Transverse colon (tissue), 4 donors: ENCODE results near the gene HSDL2. TPM values are rescaled to one million over a fixed set of nuclear protein-coding genes. Genes with fewer than 3 reads are reported as not detected.

Experiments
- DNase-seq: peaks from one replicate; pipeline ENCODE4 v3.0.0-alpha.2; 2019
- H3K27ac ChIP-seq, 4 donors: fragments of 200-600 bp; sonication (generic); 2 replicates each; pipeline ENCODE4 v1.5.1; 2016 to 2018; ENCODE audit warnings: inconsistent platforms in 4 of 4
- H3K27me3 ChIP-seq: fragments of 200-600 bp; sonication (generic); 2 replicates; pipeline ENCODE4 v1.5.1; 2017; ENCODE audit warnings: inconsistent platforms
- H3K36me3 ChIP-seq, 4 donors: fragments of 200-600 bp; sonication (generic); 2 replicates each; pipeline ENCODE4 v1.5.1; 2017 to 2019; ENCODE audit warnings: inconsistent platforms in 4 of 4
- H3K4me1 ChIP-seq, 4 donors: fragments of 200-600 bp; sonication (generic); 2 replicates each; pipeline ENCODE4 v1.5.1; 2017 to 2020; ENCODE audit warnings: inconsistent platforms in 4 of 4
- H3K4me3 ChIP-seq, 4 donors: fragments of 200-600 bp; sonication (generic); 1 replicate in 1 of 4; 2 replicates in 3 of 4; pipeline versions ENCODE4 v1.5.1 to v1.6.1; 2017 to 2019; ENCODE audit warnings: inconsistent platforms in 4 of 4
- H3K9me3 ChIP-seq, 2 donors: fragments of 200-600 bp; sonication (generic); 2 replicates each; pipeline ENCODE4 v1.5.1; 2017 to 2019; ENCODE audit warnings: inconsistent platforms in 2 of 2
- EP300 ChIP-seq: sonication (generic); formaldehyde crosslinking; IDR thresholded peaks from one replicate; pipeline ENCODE4 v1.6.1; 2017; ENCODE audit warnings: antibody characterized with exemption, low read depth
- POLR2A ChIP-seq: fragments of 450-650 bp; IDR thresholded peaks from one replicate; pipeline ENCODE4 v1.6.1; 2016; ENCODE audit warnings: antibody characterized with exemption, mild to moderate bottlenecking, moderate library complexity
- POLR2AphosphoS5 ChIP-seq, 3 donors: sonication (generic); formaldehyde crosslinking; IDR thresholded peaks; one replicate each; pipeline ENCODE4 v1.6.1; 2016; ENCODE audit warnings: antibody characterized with exemption in 3 of 3
- WGBS, 2 donors: methylation state at CpG; one replicate each; pipeline ENCODE4 v1.1.5; 2018; ENCODE audit warnings: low coverage in 1 of 2; 5-methylcytosine and 5-hydroxymethylcytosine counted together
- in situ Hi-C, 4 donors: fragments of 200-750 bp; cut with MboI; loops; one replicate each; pipeline versions ENCODE4 v1.15.0 to v1.15.1; 2017; ENCODE audit warnings: low sequenced_read_pairs in 3 of 4, low pct_ligation_motif_present in 1 of 4, low pct_unique_long_range_greater_than_20kb in 1 of 4
- intact Hi-C: fragments of 100-400 bp; cut with DNase I; formaldehyde crosslinking; loops from one replicate; pipeline ENCODE4 v1.15.1; 2023; ENCODE audit warnings: low total_unique reads
- total RNA-seq, 4 donors: library from RNA; depleted of rRNA; stranded (reverse); fragments of >200 nt; gene quantifications; one replicate each; pipeline ENCODE4 v1.1.0, GENCODE V29; 2016
- TF ChIP-seq, protein P1 (sequence below), 5 experiments: fragments of 200-600 bp in 3 of 5; fragments of 450-650 bp in 2 of 5; sonication (generic) in 3 of 5; IDR thresholded peaks; 1 replicate in 2 of 5; 2 replicates in 3 of 5; pipeline ENCODE4 v1.5.1; 2016 to 2017; ENCODE audit warnings: antibody characterized with exemption in 5 of 5, inconsistent platforms in 3 of 5, mild to moderate bottlenecking in 2 of 5, moderate library complexity in 1 of 5

Gene HSDL2
- total RNA-seq, 4 donors from 2014 or later = 24.9 to 46.4 (median 28.8) TPM

DNA sequence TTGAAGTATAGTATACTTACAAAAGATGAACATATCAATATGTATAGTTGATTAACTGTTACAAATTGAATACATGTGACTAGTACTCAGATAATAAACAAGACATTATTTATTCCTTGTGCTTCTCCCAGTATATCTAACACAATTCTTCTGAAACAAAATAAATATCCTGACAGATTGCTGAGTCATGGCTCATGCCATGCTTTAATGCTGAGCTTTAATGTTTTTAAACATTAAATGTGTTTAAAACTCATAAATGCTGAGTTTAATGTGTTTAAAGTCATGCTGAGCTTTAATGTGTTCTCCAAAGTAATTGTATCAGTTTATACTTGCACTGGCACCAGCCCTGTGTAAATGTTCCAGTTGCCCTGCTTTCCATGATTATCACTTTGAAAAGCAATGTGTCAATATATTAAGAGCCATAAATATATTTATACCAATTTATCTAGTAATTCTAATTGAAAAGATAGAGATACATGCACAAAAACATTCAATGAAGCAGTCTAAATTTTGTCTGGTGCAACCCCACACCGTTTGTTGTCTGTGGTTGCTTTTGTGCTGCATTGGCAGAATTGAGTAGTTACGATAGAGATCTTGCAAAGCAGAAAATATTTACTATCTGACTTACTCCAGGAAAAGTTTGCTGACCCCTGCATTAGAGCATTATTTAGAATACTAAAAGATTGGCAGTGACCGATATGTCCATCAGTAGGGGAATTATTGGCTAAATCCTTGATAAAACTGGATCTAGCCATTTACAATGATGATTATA is 122.5 kb downstream of the HSDL2 start:
- Histone ChIP-seq H3K27ac (no peak overlapping the region), H3K36me3 (no peaks in the 10 kb centered on the region), H3K4me3 (no peak overlapping the region), H3K4me1 (peaks cover 0 to 18% (median 3%) of the 10 kb centered on the region in 4 donors), H3K27me3 (no peaks in the 10 kb centered on the region), H3K9me3 (no peaks in the 10 kb centered on the region)
- TF ChIP-seq, protein P1, sequence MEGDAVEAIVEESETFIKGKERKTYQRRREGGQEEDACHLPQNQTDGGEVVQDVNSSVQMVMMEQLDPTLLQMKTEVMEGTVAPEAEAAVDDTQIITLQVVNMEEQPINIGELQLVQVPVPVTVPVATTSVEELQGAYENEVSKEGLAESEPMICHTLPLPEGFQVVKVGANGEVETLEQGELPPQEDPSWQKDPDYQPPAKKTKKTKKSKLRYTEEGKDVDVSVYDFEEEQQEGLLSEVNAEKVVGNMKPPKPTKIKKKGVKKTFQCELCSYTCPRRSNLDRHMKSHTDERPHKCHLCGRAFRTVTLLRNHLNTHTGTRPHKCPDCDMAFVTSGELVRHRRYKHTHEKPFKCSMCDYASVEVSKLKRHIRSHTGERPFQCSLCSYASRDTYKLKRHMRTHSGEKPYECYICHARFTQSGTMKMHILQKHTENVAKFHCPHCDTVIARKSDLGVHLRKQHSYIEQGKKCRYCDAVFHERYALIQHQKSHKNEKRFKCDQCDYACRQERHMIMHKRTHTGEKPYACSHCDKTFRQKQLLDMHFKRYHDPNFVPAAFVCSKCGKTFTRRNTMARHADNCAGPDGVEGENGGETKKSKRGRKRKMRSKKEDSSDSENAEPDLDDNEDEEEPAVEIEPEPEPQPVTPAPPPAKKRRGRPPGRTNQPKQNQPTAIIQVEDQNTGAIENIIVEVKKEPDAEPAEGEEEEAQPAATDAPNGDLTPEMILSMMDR (IDR thresholded peaks at IDR 0.05) = no peak
- intact Hi-C loops (no loop called here), in situ Hi-C loops (no loop called here)
- 85 to 86% methylated on average over 3 of the region's 3 CpGs for WGBS, 2 donors
- no peak for DNase-seq

DNA sequence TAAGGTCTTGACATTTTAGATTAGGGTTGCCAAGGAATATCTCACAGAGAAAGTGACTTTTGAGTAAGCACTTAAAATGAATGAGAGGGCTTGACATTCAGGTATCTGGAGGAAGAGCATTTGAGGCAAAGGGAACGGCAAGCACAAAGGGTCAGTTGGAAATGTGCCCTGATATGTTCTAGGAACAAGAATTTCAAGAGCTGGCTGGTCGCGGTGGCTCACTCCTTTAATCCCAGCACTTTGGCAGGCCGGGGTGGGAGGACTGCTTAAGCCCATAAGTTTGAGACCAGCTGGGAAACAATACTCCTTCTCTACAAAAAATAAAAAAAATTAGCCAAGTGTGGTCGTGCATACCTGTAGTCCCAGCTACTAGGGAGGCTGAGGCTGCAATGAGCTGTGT is 123.3 kb downstream of the HSDL2 start:
- intact Hi-C loops (no loop called here), in situ Hi-C loops (no loop called here)
- no peaks in the 10 kb centered on the region for H3K36me3 ChIP-seq
- DNase-seq = no peak
- 64 to 73% methylated on average over 3 to 5 of the region's 5 CpGs for WGBS, 2 donors
- peaks cover 0 to 20% (median 3%) of the 10 kb centered on the region in 4 donors for H3K4me1 ChIP-seq
- H3K9me3 ChIP-seq = no peaks in the 10 kb centered on the region
- H3K27me3 ChIP-seq = no peaks in the 10 kb centered on the region
- TF ChIP-seq POLR2AphosphoS5 (IDR thresholded peaks at IDR 0.05) = no peak
- TF ChIP-seq, protein P1 (IDR thresholded peaks at IDR 0.05) = no peak
- TF ChIP-seq POLR2A = no peak
- TF ChIP-seq EP300 = no peak
- H3K4me3 ChIP-seq = no peak overlapping the region
- no peak overlapping the region for H3K27ac ChIP-seq

- Histone ChIP-seq H3K4me3 (no peak overlapping the region), H3K9me3 (no peaks in the 10 kb centered on the region), H3K27ac (peak overlapping the region in 1 of 4 donors; percentile 9), H3K4me1 (peaks cover 0 to 20% (median 3%) of the 10 kb centered on the region in 4 donors), H3K27me3 (no peaks in the 10 kb centered on the region), H3K36me3 (no peaks in the 10 kb centered on the region)
- intact Hi-C loops = no loop called here
- TF ChIP-seq EP300 (no peak), POLR2A (no peak)
- TF ChIP-seq, protein P1 (IDR thresholded peaks at IDR 0.05) = no peak
- WGBS, 2 donors = 54 to 73% methylated on average over 4 of the region's 4 CpGs
- DNase-seq = no peak
- in situ Hi-C loops = no loop called here
These were observed 125.2 kb downstream of the HSDL2 start for GRCh38 chr9:112505086-112505485.

GRCh38 chr9:112505607-112506006 is 125.7 kb downstream of the HSDL2 start:
- no peaks in the 10 kb centered on the region for H3K27me3 ChIP-seq
- H3K27ac ChIP-seq = peak overlapping the region in 1 of 4 donors; percentile 9
- no peak overlapping the region for H3K4me3 ChIP-seq
- no peaks in the 10 kb centered on the region for H3K9me3 ChIP-seq
- no peak for TF ChIP-seq EP300
- TF ChIP-seq, protein P1 (IDR thresholded peaks at IDR 0.05) = no peak
- no peak for TF ChIP-seq POLR2AphosphoS5 (IDR thresholded peaks at IDR 0.05)
- TF ChIP-seq POLR2A = no peak
- no peaks in the 10 kb centered on the region for H3K36me3 ChIP-seq
- in situ Hi-C loops = no loop called here
- intact Hi-C loops = no loop called here
- DNase-seq = peak; percentile 17
- WGBS, 2 donors = 50 to 53% methylated on average over 4 of the region's 4 CpGs
- peaks cover 0 to 20% (median 3%) of the 10 kb centered on the region in 4 donors for H3K4me1 ChIP-seq
